HEK293 (cell line): ENCODE data around the gene MAFF.

ENCODE experiments used
- CTCF ChIA-PET: fragments of 350-600 bp; formaldehyde crosslinking; extraction: SDS; loops from one replicate; lab custom pipeline; 2021; ENCODE audit warnings: antibody characterized with exemption; lab: Yijun Ruan, JAX
- POLR2A ChIA-PET: fragments of 300-600 bp; formaldehyde crosslinking; extraction: SDS; loops from one replicate; lab custom pipeline; 2020; ENCODE audit warnings: antibody characterized with exemption, inconsistent platforms; lab: Yijun Ruan, JAX
- H3K27ac ChIP-seq: fragments of 200-500 bp; sonication (Bioruptor generic); 2 replicates; pipeline ENCODE4 v1.5.1; 2014; ENCODE audit warnings: low read depth, low read length, control low read depth, inconsistent platforms; ENCODE audit errors: extremely low read depth
- H3K36me3 ChIP-seq, 2 experiments: fragments of 200-500 bp in 1 of 2; sonication (Bioruptor generic) in 1 of 2; 1 replicate in 1 of 2; 2 replicates in 1 of 2; pipeline ENCODE4 v1.5.1; 2014 to 2017; ENCODE audit warnings: inconsistent platforms in 2 of 2, low read length in 2 of 2; ENCODE audit not compliant: control insufficient read depth in 2 of 2, insufficient read depth in 1 of 2
- H3K4me1 ChIP-seq: fragments of 200-500 bp; sonication (Bioruptor generic); 2 replicates; pipeline ENCODE4 v1.5.1; 2014; ENCODE audit warnings: mild to moderate bottlenecking, low read length, inconsistent platforms; ENCODE audit not compliant: control insufficient read depth, insufficient read depth
- H3K4me3 ChIP-seq: 2 replicates; pipeline ENCODE4 v1.5.1; 2011; ENCODE audit warnings: low read depth, mild to moderate bottlenecking, control low read depth, low read length, moderate library complexity
- H3K9me3 ChIP-seq: fragments of 200-500 bp; sonication (Bioruptor generic); 2 replicates; pipeline ENCODE4 v1.5.1; 2014; ENCODE audit warnings: low read depth, low read length, inconsistent platforms; ENCODE audit not compliant: control insufficient read depth, insufficient read depth
- EGR2 ChIP-seq: fragments of 450-650 bp; formaldehyde crosslinking; IDR thresholded peaks from 2 replicates; pipeline ENCODE4 v1.5.1; 2016; ENCODE audit warnings: low read depth, missing biosample characterization, missing genetic modification characterization
- GFI1B ChIP-seq: fragments of 450-650 bp; formaldehyde crosslinking; IDR thresholded peaks from 2 replicates; pipeline ENCODE4 v1.5.1; 2016; ENCODE audit warnings: missing biosample characterization, missing genetic modification characterization
- GLI2 ChIP-seq: fragments of 450-650 bp; formaldehyde crosslinking; IDR thresholded peaks from 2 replicates; pipeline ENCODE4; 2017; ENCODE audit warnings: missing biosample characterization, missing genetic modification characterization, low read depth, borderline replicate concordance
- PRDM4 ChIP-seq: fragments of 450-650 bp; formaldehyde crosslinking; IDR thresholded peaks from 2 replicates; pipeline ENCODE4 v1.5.1; 2017; ENCODE audit warnings: missing biosample characterization, missing genetic modification characterization
- REPIN1 ChIP-seq: fragments of 450-650 bp; formaldehyde crosslinking; IDR thresholded peaks from 2 replicates; pipeline ENCODE4 v1.5.1; 2017; ENCODE audit warnings: missing biosample characterization, missing genetic modification characterization, low read depth
- SETDB1 ChIP-seq: IDR thresholded peaks from one replicate; pipeline ENCODE4 v1.6.1; 2017; ENCODE audit warnings: mild to moderate bottlenecking, low read length, moderate library complexity, mixed read lengths; ENCODE audit not compliant: insufficient read length
- ZBTB44 ChIP-seq: fragments of 450-650 bp; IDR thresholded peaks from 2 replicates; pipeline ENCODE4 v1.5.1; 2018; ENCODE audit warnings: missing biosample characterization, mild to moderate bottlenecking, missing genetic modification characterization
- ZBTB8A ChIP-seq: fragments of 450-650 bp; formaldehyde crosslinking; IDR thresholded peaks from 2 replicates; pipeline ENCODE4 v1.5.1; 2016; ENCODE audit warnings: missing biosample characterization, missing genetic modification characterization
- ZIC2 ChIP-seq: fragments of 450-650 bp; formaldehyde crosslinking; IDR thresholded peaks from 2 replicates; pipeline ENCODE4 v1.5.1; 2016; ENCODE audit warnings: missing biosample characterization, missing genetic modification characterization
- ZNF138 ChIP-seq: fragments of 450-650 bp; formaldehyde crosslinking; IDR thresholded peaks from 2 replicates; pipeline ENCODE4 v1.5.1; 2016; ENCODE audit warnings: missing biosample characterization, missing genetic modification characterization, borderline replicate concordance
- ZNF302 ChIP-seq: fragments of 450-650 bp; formaldehyde crosslinking; IDR thresholded peaks from 2 replicates; pipeline ENCODE4 v1.5.1; 2016; ENCODE audit warnings: missing biosample characterization, missing genetic modification characterization, low read depth
- ZNF394 ChIP-seq: fragments of 450-650 bp; formaldehyde crosslinking; IDR thresholded peaks from 2 replicates; pipeline ENCODE4 v1.5.1; 2016; ENCODE audit warnings: missing biosample characterization, missing genetic modification characterization, mild to moderate bottlenecking, moderate library complexity, borderline replicate concordance
- ZNF423 ChIP-seq: fragments of 450-650 bp; formaldehyde crosslinking; IDR thresholded peaks from 2 replicates; pipeline ENCODE4 v1.5.1; 2016; ENCODE audit warnings: missing biosample characterization, missing genetic modification characterization
- ZNF433 ChIP-seq: fragments of 450-650 bp; formaldehyde crosslinking; IDR thresholded peaks from 2 replicates; pipeline ENCODE4 v1.5.1; 2016; ENCODE audit warnings: missing biosample characterization, missing genetic modification characterization, low read depth
- ZNF513 ChIP-seq: fragments of 450-650 bp; IDR thresholded peaks from 2 replicates; pipeline ENCODE4 v1.5.1; 2018; ENCODE audit warnings: missing biosample characterization, missing genetic modification characterization
- ZNF529 ChIP-seq: fragments of 450-650 bp; formaldehyde crosslinking; IDR thresholded peaks from 2 replicates; pipeline ENCODE4 v1.5.1; 2017; ENCODE audit warnings: missing genetic modification characterization, missing biosample characterization; ENCODE audit not compliant: insufficient replicate concordance
- ZNF530 ChIP-seq: fragments of 450-650 bp; formaldehyde crosslinking; IDR thresholded peaks from 2 replicates; pipeline ENCODE4 v1.5.1; 2016; ENCODE audit warnings: low read depth, missing biosample characterization, missing genetic modification characterization
- ZNF585B ChIP-seq: fragments of 450-650 bp; formaldehyde crosslinking; IDR thresholded peaks from 2 replicates; pipeline ENCODE4 v1.5.1; 2016; ENCODE audit warnings: missing biosample characterization, missing genetic modification characterization
- ZNF610 ChIP-seq: fragments of 450-650 bp; formaldehyde crosslinking; IDR thresholded peaks from 2 replicates; pipeline ENCODE4 v1.5.1; 2016; ENCODE audit warnings: missing biosample characterization, missing genetic modification characterization, borderline replicate concordance
- ZNF621 ChIP-seq: fragments of 450-650 bp; formaldehyde crosslinking; IDR thresholded peaks from 2 replicates; pipeline ENCODE4 v1.5.1; 2017; ENCODE audit warnings: missing biosample characterization, missing genetic modification characterization
- ZNF670 ChIP-seq: fragments of 450-650 bp; formaldehyde crosslinking; IDR thresholded peaks from 2 replicates; pipeline ENCODE4 v1.5.1; 2016; ENCODE audit warnings: missing biosample characterization, missing genetic modification characterization, low read depth
- ZNF747 ChIP-seq: fragments of 450-650 bp; formaldehyde crosslinking; IDR thresholded peaks from 2 replicates; pipeline ENCODE4 v1.5.1; 2016; ENCODE audit warnings: missing biosample characterization, missing genetic modification characterization
- ZNF785 ChIP-seq: fragments of 450-650 bp; formaldehyde crosslinking; IDR thresholded peaks from 2 replicates; pipeline ENCODE4 v1.5.1; 2016; ENCODE audit warnings: missing biosample characterization, missing genetic modification characterization
- TF ChIP-seq, protein P1 (sequence below): fragments of 450-650 bp; formaldehyde crosslinking; IDR thresholded peaks from 2 replicates; pipeline ENCODE4 v1.5.1; 2016; ENCODE audit warnings: missing biosample characterization, missing genetic modification characterization
- TF ChIP-seq, protein P2 (sequence below): fragments of 450-650 bp; formaldehyde crosslinking; IDR thresholded peaks from 2 replicates; pipeline ENCODE4; 2016; ENCODE audit warnings: missing biosample characterization, missing genetic modification characterization
- TF ChIP-seq, protein P3 (sequence below): fragments of 450-650 bp; formaldehyde crosslinking; IDR thresholded peaks from 2 replicates; pipeline ENCODE4 v1.5.1; 2017; ENCODE audit warnings: missing biosample characterization, missing genetic modification characterization

Gene MAFF

DNA sequence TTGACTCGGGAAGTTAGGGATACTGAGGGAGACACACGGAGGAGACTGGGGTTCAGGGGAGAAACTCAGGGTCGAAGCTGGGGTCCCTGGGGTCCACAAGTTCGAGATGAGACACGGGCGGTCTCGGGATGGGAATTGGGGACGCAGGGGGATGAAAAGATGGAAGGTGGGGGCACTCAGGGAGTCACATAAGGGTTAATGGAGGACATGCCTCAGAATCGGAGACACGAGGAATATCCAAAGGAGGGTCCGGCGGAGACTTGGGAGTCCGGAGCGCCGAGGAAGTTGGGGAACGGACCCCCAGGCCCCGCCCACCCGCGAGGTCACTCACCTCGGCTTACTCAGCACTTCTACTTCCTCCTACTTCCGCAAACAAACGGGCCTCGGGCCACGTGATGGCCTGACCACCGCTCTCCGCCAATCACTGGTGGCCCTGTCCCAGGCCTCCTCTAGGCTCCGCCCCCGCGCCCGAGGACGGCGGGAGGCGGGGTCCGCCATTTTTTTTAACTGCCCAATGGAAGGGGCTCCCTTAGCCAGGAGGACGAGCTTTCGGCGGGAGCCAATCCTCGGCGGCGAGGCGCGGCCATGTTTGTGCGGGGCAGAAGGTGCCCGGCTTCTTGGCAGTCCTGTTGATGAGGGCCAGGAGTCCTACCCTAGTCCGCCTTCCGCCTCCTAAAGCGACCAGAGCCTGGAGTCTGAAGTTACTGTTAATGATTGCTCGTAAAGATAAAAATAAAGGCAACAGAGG, 20.2 kb upstream of the MAFF start, which contains the start of gene PLA2G6:
Gene PLA2G6, minus strand, starts transcription at position 378 of the 748 bp plus-strand sequence. CDS start 12,404 bp downstream, outside the sequence.
- Histone ChIP-seq H3K27ac (peak within 1 kb of the TSS; percentile 82), H3K4me1 (peaks cover 13% of the 10 kb centered on the region), H3K36me3 (no peaks in the 10 kb centered on the region), H3K4me3 (peak within 1 kb of the TSS; percentile 77), H3K9me3 (no peaks in the 10 kb centered on the region)
- POLR2A ChIA-PET, result interaction anchor here (0.5 to 1.4 kb wide), 13 partner anchors 15 to 435 kb away, joined by 3 to 11 read pairs (median 3); partner anchors contain the start of gene MAFF
- CTCF ChIA-PET, result interaction anchor here (0.6 to 1.3 kb wide), 5 partner anchors 24 to 575 kb away, joined by 3 to 6 read pairs (median 3); no protein-coding TSS in a partner anchor
- TF ChIP-seq, protein P1, sequence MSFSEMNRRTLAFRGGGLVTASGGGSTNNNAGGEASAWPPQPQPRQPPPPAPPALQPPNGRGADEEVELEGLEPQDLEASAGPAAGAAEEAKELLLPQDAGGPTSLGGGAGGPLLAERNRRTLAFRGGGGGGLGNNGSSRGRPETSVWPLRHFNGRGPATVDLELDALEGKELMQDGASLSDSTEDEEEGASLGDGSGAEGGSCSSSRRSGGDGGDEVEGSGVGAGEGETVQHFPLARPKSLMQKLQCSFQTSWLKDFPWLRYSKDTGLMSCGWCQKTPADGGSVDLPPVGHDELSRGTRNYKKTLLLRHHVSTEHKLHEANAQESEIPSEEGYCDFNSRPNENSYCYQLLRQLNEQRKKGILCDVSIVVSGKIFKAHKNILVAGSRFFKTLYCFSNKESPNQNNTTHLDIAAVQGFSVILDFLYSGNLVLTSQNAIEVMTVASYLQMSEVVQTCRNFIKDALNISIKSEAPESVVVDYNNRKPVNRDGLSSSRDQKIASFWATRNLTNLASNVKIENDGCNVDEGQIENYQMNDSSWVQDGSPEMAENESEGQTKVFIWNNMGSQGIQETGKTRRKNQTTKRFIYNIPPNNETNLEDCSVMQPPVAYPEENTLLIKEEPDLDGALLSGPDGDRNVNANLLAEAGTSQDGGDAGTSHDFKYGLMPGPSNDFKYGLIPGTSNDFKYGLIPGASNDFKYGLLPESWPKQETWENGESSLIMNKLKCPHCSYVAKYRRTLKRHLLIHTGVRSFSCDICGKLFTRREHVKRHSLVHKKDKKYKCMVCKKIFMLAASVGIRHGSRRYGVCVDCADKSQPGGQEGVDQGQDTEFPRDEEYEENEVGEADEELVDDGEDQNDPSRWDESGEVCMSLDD (tag by site-specific recombination), result peak; percentile 91
- TF ChIP-seq ZNF423 (tag by site-specific recombination) (no peak), ZIC2 (tag by site-specific recombination) (no peak), EGR2 (0 out of 2 replicates have a peak, but pooled peaks have one; percentile 14), ZNF747 (tag by site-specific recombination) (no peak), SETDB1 (no peak), REPIN1 (no peak), ZNF529 (tag by site-specific recombination) (no peak), ZNF138 (no peak), GFI1B (tag by site-specific recombination) (no peak), ZBTB44 (tag by site-specific recombination) (no peak), ZNF621 (no peak), ZNF785 (tag by site-specific recombination) (peak; percentile 78; the same call in 1 of the 2 replicates), PRDM4 (tag by site-specific recombination) (no peak), ZBTB8A (tag by site-specific recombination) (peak; percentile 55), ZNF585B (tag by site-specific recombination) (0 out of 2 replicates have a peak, but pooled peaks have one; percentile 5), ZNF513 (no peak), ZNF530 (no peak), ZNF433 (tag by site-specific recombination) (no peak), ZNF670 (tag by site-specific recombination) (no peak), ZNF302 (tag by site-specific recombination) (no peak), ZNF610 (tag by site-specific recombination) (peak; percentile 37; the same call in 1 of the 2 replicates), GLI2 (tag by site-specific recombination) (no peak), ZNF394 (tag by site-specific recombination) (no peak)
- TF ChIP-seq, protein P2, sequence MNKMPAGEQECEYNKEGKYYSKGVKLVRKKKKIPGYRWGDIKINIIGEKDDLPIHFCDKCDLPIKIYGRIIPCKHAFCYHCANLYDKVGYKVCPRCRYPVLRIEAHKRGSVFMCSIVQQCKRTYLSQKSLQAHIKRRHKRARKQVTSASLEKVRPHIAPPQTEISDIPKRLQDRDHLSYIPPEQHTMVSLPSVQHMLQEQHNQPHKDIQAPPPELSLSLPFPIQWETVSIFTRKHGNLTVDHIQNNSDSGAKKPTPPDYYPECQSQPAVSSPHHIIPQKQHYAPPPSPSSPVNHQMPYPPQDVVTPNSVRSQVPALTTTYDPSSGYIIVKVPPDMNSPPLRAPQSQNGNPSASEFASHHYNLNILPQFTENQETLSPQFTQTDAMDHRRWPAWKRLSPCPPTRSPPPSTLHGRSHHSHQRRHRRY (tag by site-specific recombination), result no peak
- TF ChIP-seq, protein P3, sequence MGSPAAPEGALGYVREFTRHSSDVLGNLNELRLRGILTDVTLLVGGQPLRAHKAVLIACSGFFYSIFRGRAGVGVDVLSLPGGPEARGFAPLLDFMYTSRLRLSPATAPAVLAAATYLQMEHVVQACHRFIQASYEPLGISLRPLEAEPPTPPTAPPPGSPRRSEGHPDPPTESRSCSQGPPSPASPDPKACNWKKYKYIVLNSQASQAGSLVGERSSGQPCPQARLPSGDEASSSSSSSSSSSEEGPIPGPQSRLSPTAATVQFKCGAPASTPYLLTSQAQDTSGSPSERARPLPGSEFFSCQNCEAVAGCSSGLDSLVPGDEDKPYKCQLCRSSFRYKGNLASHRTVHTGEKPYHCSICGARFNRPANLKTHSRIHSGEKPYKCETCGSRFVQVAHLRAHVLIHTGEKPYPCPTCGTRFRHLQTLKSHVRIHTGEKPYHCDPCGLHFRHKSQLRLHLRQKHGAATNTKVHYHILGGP (tag by site-specific recombination), result no peak
